ENCODE data around the gene APOA5. TPM values are rescaled to one million over a fixed set of nuclear protein-coding genes. Genes with fewer than 3 reads are reported as not detected.
A peak's percentile ranks its signal among the peaks of the same experiment; 100 is the strongest.

APOA5 gene
- total and polyA plus RNA-seq, 2 of the 13 experiments (the other 11 are each of a cell fraction or from before 2014, with no cell fraction given), result 44.0 to 49.1 TPM

DNA sequence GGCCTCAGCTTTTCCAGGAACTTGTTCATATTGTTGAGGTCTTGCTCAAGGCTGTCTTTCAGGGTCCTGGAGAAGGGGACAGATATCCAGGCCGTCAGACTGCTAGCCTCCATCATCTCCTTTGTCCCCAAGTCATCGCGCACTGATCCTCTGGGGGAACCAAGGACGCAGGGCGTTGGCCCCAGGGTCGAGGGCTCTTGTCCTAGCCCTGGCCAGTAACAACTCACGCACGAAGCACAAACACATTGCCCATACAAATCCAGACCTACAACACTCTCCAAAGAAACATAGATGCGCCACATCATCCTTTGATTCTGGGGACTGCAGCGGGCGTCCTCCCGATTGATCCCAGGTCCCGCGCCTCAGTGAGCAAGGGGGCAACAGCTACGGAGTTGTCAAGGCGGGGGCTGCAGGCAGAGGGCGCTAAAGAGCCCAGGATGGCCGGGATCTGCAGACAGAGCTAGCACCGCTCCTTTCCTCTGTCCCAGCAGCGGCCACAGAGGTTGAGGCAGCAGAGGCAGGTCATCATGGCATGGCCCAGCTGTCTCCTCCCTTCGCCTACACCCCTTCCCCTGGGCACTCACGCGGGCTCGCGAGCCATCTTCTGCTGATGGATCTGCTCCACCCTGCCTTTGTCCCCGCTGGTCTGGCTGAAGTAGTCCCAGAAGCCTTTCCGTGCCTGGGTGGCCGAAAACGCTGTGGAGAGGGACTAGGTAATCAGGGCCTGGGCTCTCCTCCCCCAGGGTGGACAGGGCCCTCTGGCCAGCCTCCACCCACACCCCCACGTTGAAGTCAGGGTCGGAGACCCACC, 472 bp downstream of the APOA5 start (continued):
- TF ChIP-seq JUNB (CRISPR knock-in tag; IDR thresholded peaks at IDR 0.05; ENCODE audit: borderline replicate concordance) (no peak), TSC22D2 (CRISPR knock-in tag; IDR thresholded peaks at IDR 0.05; ENCODE audit: borderline replicate concordance) (no peak), CCAR2 (optimal IDR thresholded peaks at IDR 0.05; ENCODE audit: low read depth, low read length) (no peak), SMAD9 (CRISPR knock-in tag; IDR thresholded peaks at IDR 0.05) (no peak), WIZ (CRISPR knock-in tag; IDR thresholded peaks at IDR 0.05) (no peak), ZFP36 (IDR thresholded peaks at IDR 0.05; ENCODE audit: borderline replicate concordance, low read depth, low read length, partially characterized antibody) (no peak), MTA1 (CRISPR knock-in tag; IDR thresholded peaks at IDR 0.05; ENCODE audit: borderline replicate concordance) (no peak), RELA (CRISPR knock-in tag; IDR thresholded peaks at IDR 0.05) (no peak), ZNF766 (CRISPR knock-in tag; IDR thresholded peaks at IDR 0.05; ENCODE audit: borderline replicate concordance) (0 out of 2 replicates have a peak, but pooled peaks have one; percentile 24), CSRNP1 (CRISPR knock-in tag; IDR thresholded peaks at IDR 0.05) (no peak), ZNF451 (CRISPR knock-in tag; IDR thresholded peaks at IDR 0.05) (peak; percentile 57; the same call in 1 of the 2 replicates), ZNF75D (CRISPR knock-in tag; IDR thresholded peaks at IDR 0.05; ENCODE audit: borderline replicate concordance) (no peak), ZNF605 (CRISPR knock-in tag; IDR thresholded peaks at IDR 0.05) (no peak), SP4 (CRISPR knock-in tag; IDR thresholded peaks at IDR 0.05) (peak; percentile 11; the same call in 1 of the 2 replicates), ZNF747 (CRISPR knock-in tag; IDR thresholded peaks at IDR 0.05; ENCODE audit: borderline replicate concordance) (no peak; the same call in 1 of the 2 replicates), IKZF5 (CRISPR knock-in tag; IDR thresholded peaks at IDR 0.05) (peak; percentile 62; the same call in 1 of the 2 replicates), ZNF552 (CRISPR knock-in tag; IDR thresholded peaks at IDR 0.05; ENCODE audit: borderline replicate concordance) (no peak), ZNF234 (CRISPR knock-in tag; conservative IDR thresholded peaks at IDR 0.05) (no peak), TFDP1 (CRISPR knock-in tag; IDR thresholded peaks at IDR 0.05; ENCODE audit: borderline replicate concordance) (no peak), XBP1 (CRISPR knock-in tag; IDR thresholded peaks at IDR 0.05) (no peak), ZNF775 (CRISPR knock-in tag; IDR thresholded peaks at IDR 0.05; ENCODE audit: borderline replicate concordance) (no peak)
- TF ChIP-seq, protein P1, sequence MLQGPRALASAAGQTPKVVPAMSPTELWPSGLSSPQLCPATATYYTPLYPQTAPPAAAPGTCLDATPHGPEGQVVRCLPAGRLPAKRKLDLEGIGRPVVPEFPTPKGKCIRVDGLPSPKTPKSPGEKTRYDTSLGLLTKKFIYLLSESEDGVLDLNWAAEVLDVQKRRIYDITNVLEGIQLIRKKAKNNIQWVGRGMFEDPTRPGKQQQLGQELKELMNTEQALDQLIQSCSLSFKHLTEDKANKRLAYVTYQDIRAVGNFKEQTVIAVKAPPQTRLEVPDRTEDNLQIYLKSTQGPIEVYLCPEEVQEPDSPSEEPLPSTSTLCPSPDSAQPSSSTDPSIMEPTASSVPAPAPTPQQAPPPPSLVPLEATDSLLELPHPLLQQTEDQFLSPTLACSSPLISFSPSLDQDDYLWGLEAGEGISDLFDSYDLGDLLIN (CRISPR knock-in tag; IDR thresholded peaks at IDR 0.05; ENCODE audit: borderline replicate concordance), result peak; percentile 38; the same call in 1 of the 2 replicates
- TF ChIP-seq, protein P2, sequence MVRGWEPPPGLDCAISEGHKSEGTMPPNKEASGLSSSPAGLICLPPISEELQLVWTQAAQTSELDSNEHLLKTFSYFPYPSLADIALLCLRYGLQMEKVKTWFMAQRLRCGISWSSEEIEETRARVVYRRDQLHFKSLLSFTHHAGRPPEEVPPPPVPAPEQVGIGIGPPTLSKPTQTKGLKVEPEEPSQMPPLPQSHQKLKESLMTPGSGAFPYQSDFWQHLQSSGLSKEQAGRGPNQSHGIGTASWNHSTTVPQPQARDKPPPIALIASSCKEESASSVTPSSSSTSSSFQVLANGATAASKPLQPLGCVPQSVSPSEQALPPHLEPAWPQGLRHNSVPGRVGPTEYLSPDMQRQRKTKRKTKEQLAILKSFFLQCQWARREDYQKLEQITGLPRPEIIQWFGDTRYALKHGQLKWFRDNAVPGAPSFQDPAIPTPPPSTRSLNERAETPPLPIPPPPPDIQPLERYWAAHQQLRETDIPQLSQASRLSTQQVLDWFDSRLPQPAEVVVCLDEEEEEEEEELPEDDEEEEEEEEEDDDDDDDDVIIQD (CRISPR knock-in tag; IDR thresholded peaks at IDR 0.05; ENCODE audit: low read depth), result no peak

Measured in HepG2 (cell line).